ENCODE results near the gene NECTIN1.

The NECTIN1 gene

DNA sequence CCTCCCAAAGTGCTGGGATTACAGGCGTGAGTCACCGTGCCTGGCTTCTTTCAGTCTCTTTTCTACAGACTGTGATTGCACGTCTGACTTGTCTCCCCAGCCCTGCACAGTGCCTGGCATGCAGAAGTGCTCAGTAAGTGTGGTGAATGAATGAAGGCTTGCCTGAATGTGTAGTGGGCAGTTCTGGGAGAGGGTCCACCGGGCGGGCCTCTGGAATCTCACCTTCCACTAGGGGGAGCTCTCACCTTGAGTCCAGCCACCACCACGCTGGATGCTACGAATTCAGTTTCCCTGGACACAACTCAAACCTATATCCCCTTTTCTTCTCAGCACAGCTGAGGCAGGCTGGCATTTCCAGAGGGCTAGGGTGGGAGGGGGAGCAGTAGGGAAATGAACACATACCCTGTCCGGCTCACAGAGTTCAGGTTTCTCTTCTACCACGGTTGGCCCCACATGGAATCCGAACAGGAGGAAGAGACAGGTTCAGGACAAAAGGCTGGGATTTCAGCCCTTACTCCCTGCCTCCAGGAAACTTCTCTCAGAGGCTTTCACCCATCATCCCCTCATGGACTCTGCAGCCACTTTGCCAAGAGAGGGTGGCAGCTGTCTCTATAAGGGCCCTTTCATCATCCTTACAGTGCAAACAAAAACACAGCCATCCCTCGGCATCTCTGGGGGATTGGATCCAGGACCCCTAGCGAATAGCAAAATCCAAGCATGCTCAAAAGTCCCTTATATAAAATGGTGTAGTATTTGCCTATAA is 86.8 kb downstream of the NECTIN1 start:
- H3F3A ChIP-seq (ENCODE audit: insufficient read depth): no peaks in the 10 kb centered on the region
- no peaks in the 10 kb centered on the region for H3K27me3 ChIP-seq (ENCODE audit: low read length)
- H3K9ac ChIP-seq (ENCODE audit: low read length): no peak overlapping the region
- TF ChIP-seq, protein P1, sequence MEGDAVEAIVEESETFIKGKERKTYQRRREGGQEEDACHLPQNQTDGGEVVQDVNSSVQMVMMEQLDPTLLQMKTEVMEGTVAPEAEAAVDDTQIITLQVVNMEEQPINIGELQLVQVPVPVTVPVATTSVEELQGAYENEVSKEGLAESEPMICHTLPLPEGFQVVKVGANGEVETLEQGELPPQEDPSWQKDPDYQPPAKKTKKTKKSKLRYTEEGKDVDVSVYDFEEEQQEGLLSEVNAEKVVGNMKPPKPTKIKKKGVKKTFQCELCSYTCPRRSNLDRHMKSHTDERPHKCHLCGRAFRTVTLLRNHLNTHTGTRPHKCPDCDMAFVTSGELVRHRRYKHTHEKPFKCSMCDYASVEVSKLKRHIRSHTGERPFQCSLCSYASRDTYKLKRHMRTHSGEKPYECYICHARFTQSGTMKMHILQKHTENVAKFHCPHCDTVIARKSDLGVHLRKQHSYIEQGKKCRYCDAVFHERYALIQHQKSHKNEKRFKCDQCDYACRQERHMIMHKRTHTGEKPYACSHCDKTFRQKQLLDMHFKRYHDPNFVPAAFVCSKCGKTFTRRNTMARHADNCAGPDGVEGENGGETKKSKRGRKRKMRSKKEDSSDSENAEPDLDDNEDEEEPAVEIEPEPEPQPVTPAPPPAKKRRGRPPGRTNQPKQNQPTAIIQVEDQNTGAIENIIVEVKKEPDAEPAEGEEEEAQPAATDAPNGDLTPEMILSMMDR (IDR thresholded peaks at IDR 0.05; ENCODE audit: insufficient read depth, low read length, poor library complexity, severe bottlenecking): peak; percentile 62
- no peak for TF ChIP-seq EZH2phosphoT487 (conservative IDR thresholded peaks at IDR 0.05; ENCODE audit: low read length)
- no peaks in the 10 kb centered on the region for H3K36me3 ChIP-seq (ENCODE audit: low read length)
- no peak overlapping the region for H2AFZ ChIP-seq (ENCODE audit: low read depth, low read length, severe bottlenecking)
- no peak overlapping the region for H3K4me2 ChIP-seq (ENCODE audit: low read depth, low read length, poor library complexity, severe bottlenecking)
- H3K79me2 ChIP-seq (ENCODE audit: insufficient read depth, low read length): no peaks in the 10 kb centered on the region
- no peaks in the 10 kb centered on the region for H4K20me1 ChIP-seq (ENCODE audit: low read depth, low read length)
- H3K27ac ChIP-seq (ENCODE audit: low read depth, low read length): no peak overlapping the region
- no peak overlapping the region for H3K4me3 ChIP-seq (ENCODE audit: insufficient read depth, low read length, poor library complexity, severe bottlenecking)
- no peaks in the 10 kb centered on the region for H3K9me2 ChIP-seq (replicated peaks; ENCODE audit: insufficient read depth, low read length)
- no peaks in the 10 kb centered on the region for H3K9me3 ChIP-seq (ENCODE audit: insufficient read depth, low read length)

- Histone ChIP-seq H3K4me3 (ENCODE audit: insufficient read depth, low read length, poor library complexity, severe bottlenecking) (no peak overlapping the region), H3K9me3 (ENCODE audit: insufficient read depth, low read length) (no peaks in the 10 kb centered on the region), H3K27me3 (ENCODE audit: low read length) (no peaks in the 10 kb centered on the region), H4K20me1 (ENCODE audit: low read depth, low read length) (no peaks in the 10 kb centered on the region), H3K27ac (ENCODE audit: low read depth, low read length) (no peak overlapping the region), H2AFZ (ENCODE audit: low read depth, low read length, severe bottlenecking) (no peak overlapping the region), H3K79me2 (ENCODE audit: insufficient read depth, low read length) (no peaks in the 10 kb centered on the region), H3K36me3 (ENCODE audit: low read length) (no peaks in the 10 kb centered on the region), H3K9me2 (replicated peaks; ENCODE audit: insufficient read depth, low read length) (no peaks in the 10 kb centered on the region), H3K4me2 (ENCODE audit: low read depth, low read length, poor library complexity, severe bottlenecking) (no peak overlapping the region), H3K9ac (ENCODE audit: low read length) (no peak overlapping the region), H3F3A (ENCODE audit: insufficient read depth) (no peaks in the 10 kb centered on the region)
- TF ChIP-seq EZH2phosphoT487 (conservative IDR thresholded peaks at IDR 0.05; ENCODE audit: low read length): no peak
- TF ChIP-seq, protein P1 (IDR thresholded peaks at IDR 0.05; ENCODE audit: insufficient read depth, low read length, poor library complexity, severe bottlenecking): no peak
Observed at GRCh38 chr11:119640541-119640940, 88.5 kb downstream of the NECTIN1 start.

DNA sequence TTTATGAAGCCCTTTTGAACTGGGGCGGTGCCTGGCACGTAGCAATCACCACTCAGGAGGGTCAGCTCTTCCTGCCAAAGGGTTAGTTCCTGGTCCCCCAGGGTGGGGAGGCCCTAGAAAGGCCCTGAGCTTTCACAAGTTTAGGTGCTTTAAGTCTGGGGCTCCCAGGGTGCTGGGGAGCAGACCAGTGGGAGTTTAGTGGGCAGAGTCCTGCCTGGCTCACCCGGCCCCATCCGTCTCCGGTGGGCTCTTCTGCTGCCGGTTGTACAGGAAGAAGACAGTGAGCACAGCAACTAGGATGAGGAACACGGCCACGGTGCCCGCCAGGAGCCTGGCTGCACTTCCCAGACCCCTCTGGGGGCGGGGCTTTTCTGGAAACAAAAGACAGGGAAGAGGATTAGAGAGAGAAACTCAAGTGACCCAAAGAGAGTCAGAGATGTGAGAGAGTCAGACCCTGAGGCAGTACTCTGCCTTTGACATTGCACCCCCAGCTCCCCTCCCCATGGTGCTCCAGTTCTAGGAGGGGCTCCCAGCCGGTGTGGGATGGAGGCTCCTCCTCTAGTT is 89.3 kb downstream of the NECTIN1 start:
- H3K27ac ChIP-seq (ENCODE audit: low read depth, low read length): no peak overlapping the region
- H3K4me3 ChIP-seq (ENCODE audit: insufficient read depth, low read length, poor library complexity, severe bottlenecking): no peak overlapping the region
- no peaks in the 10 kb centered on the region for H4K20me1 ChIP-seq (ENCODE audit: low read depth, low read length)
- H3K9me3 ChIP-seq (ENCODE audit: insufficient read depth, low read length): no peaks in the 10 kb centered on the region
- H2AFZ ChIP-seq (ENCODE audit: low read depth, low read length, severe bottlenecking): no peak overlapping the region
- H3K79me2 ChIP-seq (ENCODE audit: insufficient read depth, low read length): no peaks in the 10 kb centered on the region
- no peaks in the 10 kb centered on the region for H3K36me3 ChIP-seq (ENCODE audit: low read length)
- no peaks in the 10 kb centered on the region for H3K9me2 ChIP-seq (replicated peaks; ENCODE audit: insufficient read depth, low read length)
- no peaks in the 10 kb centered on the region for H3K27me3 ChIP-seq (ENCODE audit: low read length)
- H3K9ac ChIP-seq (ENCODE audit: low read length): no peak overlapping the region
- no peaks in the 10 kb centered on the region for H3F3A ChIP-seq (ENCODE audit: insufficient read depth)
- H3K4me2 ChIP-seq (ENCODE audit: low read depth, low read length, poor library complexity, severe bottlenecking): no peak overlapping the region
- TF ChIP-seq, protein P1 (IDR thresholded peaks at IDR 0.05; ENCODE audit: insufficient read depth, low read length, poor library complexity, severe bottlenecking): no peak
- TF ChIP-seq EZH2phosphoT487 (conservative IDR thresholded peaks at IDR 0.05; ENCODE audit: low read length): no peak
